ENCODE results near the gene SPX.

Gene SPX

GRCh38 chr12:21538061-21538653 is 12.1 kb downstream of the SPX start:
- no peak for DNase-seq (ENCODE audit: low spot score)

- DNase-seq (ENCODE audit: low spot score), result no peak
Measured at GRCh38 chr12:21539797-21540196, 13.7 kb downstream of the SPX start.

GRCh38 chr12:21541773-21542172 is 15.7 kb downstream of the SPX start:
- no peak for DNase-seq (ENCODE audit: low spot score)

DNA sequence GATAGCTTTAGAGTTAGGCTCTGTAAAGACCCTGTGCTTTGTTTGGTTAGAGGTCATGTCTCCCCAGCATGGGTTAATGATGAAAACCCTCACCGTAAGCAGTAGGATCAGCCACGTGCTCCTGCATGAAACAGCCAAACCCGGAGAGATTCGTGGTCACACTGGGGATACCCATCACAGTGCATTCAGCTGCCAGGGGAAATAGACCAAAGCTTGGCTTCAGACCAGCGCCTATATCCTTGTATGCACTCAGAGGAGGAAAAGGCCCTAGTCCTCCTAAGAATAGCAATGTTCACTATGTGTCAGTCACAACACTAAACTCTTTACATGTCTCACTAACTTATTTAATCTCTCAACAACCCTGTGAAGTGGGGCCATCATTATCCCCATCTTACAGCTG is 16.3 kb downstream of the SPX start:
- no peak for DNase-seq (ENCODE audit: low spot score)

DNA sequence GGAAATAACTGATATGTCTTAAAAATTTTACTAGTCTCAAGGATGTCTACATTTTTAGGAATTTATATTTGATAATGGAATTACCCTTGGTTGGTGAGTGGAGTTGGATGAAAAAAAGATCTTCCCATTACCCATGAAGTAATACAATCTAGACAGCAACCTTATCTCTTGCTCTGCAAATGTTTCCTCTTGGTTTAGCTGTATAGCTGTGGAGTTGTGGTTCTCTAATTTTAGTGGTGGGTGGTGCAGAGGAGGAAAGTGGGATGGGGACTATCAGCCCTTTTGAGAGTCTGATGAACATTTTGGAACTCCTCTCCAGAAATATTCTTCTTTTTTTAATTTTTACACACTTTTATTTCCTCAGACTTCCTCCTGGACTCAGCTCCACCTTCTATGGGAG is 17.1 kb downstream of the SPX start:
- no peak for DNase-seq (ENCODE audit: low spot score)

- DNase-seq (ENCODE audit: low spot score), result no peak
Measured at GRCh38 chr12:21545557-21545956, 19.5 kb downstream of the SPX start.

GRCh38 chr12:21546716-21547115 is 20.6 kb downstream of the SPX start:
- DNase-seq (ENCODE audit: low spot score), result no peak

GRCh38 chr12:21547437-21547836 is 21.3 kb downstream of the SPX start:
- no peak for DNase-seq (ENCODE audit: low spot score)

DNA sequence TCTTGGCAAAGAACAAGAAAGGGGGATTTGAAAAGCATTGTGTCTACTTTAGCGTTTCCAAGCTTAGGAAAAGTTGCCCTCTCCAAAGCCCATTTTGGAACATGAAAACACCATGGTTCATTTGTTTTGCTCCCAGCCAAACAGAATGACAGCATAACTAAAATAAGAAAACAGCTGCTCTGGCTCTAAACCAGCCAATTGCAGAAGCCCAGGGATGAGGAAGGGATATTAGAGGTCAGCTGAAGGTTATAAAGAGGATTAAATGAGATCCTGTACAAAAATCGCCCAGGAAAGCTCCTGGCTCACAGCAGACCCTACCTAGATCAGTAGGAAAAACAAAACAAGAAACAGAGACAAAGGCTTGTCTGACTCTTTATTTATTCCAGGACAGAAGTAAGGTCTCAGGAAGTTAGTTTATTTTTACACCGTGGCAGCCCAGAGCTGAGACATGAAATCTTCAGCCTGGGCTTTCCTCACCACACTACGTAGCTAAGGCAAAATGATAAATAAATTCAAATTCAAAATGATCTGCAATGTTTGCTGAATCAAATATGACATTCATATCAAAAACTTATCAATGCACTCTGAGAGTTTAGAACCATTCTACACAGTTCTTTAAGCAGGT is 25.9 kb downstream of the SPX start:
- no peak for DNase-seq (ENCODE audit: low spot score)

DNA sequence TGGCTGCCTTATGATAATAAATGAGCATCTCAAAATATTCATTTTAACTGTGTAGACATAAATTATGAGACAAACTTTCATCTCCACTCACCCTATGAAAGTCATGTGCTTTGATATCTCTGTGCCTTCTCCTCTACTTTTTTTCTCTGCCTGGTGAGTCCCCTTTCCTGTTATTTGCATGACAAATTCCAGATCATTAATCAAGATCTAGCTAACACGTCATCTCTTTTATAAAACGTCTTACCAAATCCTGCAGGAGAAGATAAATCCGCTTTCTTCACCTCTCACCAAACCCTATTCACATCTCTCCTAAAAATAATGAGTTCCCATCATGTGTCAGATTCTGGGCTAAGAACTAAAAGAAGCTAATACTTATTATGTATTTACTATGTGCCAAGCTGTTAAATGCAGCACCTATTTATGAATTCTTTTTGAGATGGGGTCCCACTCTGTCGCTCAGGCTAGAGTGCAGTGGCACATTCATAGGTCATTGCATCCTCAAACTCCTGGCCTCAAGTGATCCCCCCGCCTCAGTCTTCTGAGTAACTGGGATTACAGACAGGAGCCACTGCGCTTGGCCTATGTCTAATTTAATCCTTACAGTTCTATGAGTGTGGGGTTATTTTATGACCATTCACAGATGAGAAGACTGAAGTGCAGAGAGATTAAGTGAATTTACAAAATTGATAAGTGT is 26.7 kb downstream of the SPX start:
- no peak for DNase-seq (ENCODE audit: low spot score)

DNA sequence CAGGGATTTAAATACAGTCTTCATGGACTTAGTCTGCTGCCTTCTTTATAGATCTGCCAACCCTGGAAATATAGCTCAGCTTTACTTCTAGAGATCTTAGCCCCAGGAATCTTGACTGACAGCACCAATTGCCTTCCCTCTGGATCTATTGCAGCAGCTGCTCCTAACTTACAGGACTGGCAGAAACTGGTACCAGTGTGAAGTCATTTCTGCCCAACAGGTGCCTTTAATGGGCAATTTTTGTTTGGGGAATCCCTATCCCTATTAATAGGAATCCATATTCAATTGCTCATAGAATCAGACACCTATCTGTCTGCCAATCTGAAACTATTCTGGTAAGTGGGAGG is 27.2 kb downstream of the SPX start:
- no peak for DNase-seq (ENCODE audit: low spot score)

DNA sequence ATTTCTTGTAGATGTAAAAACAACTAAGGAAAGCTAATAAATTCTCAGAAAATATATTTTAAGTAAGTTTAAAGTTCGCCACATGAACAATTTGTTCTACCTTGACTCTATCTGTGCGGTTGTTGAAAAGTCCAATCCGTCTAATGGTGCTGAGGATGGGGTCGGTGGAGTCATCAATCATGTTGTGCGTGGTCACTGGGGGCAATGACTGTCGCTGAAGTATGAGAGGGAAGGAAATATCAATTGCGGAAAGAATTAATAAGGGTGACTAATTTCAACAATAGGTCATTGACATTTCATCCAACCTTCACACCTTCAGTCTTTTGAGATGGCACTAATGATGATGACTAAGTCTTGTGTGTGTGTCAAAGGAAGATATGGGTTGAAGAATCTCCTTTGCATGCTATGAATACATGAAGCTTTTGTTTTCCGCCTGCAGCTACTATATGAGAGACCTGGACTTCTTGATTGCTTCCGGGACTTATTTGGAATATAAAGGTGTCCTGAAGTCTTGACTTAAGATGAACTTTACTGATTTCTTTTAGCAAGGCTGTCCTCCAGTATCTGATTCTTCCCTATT is 32.1 kb downstream of the SPX start:
- no peak for DNase-seq (ENCODE audit: low spot score)

DNA sequence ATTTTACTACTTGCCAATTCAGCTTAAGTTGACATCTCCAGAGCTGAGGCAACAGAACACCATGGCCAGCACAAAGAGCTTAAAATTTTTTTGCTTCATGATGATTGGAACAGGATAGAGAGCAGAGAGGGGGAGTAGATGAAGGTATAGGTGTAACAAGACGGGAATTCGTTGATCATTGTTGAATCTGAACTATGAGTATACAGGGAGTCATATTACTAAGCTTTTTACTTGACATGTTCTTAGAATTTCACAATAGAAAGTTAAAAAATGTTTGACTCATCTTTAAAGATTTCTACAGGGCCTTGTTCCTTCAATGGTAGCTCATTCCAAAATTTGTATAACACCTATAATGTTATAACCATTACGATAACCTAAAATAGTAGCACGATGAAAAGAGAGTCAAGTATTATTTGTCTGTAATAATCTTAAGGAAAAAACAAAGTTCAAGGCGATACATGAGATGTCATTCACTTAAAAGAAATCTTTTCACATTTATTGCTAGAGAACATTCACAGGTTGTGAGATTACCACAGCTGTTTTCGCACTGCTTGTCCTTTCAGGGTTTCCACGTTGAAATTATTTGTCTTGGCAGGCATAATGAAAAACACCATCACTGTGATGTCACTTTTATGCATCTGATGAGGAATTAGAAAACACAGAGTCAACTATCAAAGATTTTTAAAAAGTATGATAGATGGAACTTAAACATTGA is 33.9 kb downstream of the SPX start:
- no peak for DNase-seq (ENCODE audit: low spot score)

DNA sequence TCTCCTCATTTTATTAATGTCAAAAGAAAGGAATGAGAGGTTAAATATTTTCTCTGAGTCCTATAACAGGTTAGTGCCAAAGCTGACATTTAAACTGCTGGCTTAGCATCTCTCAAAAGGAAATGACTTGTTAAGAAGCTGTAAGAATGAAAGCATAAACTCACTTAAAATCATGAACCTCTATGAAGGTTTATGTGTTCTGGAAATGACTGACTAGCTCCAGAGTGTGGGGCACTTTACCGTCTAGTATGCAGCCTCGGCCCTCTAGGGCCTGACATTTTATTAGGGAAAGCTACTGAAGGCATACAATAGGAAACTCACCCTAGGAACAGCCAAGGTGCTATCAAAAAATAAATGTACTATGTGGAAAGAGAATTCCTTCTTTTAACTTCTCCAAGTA is 35.1 kb downstream of the SPX start:
- DNase-seq (ENCODE audit: low spot score), result no peak

- no peak for DNase-seq (ENCODE audit: low spot score)
Measured at GRCh38 chr12:21562859-21563258, 36.8 kb downstream of the SPX start.

- no peak for DNase-seq (ENCODE audit: low spot score)
Measured at GRCh38 chr12:21566223-21566906, 40.3 kb downstream of the SPX start.

GRCh38 chr12:21566907-21567394 is 40.9 kb downstream of the SPX start:
- DNase-seq (ENCODE audit: low spot score), result no peak

- no peak for DNase-seq (ENCODE audit: low spot score)
Measured at GRCh38 chr12:21568115-21568514, 42.0 kb downstream of the SPX start.

- no peak for DNase-seq (ENCODE audit: low spot score)
Measured at GRCh38 chr12:21571046-21571445, 45.0 kb downstream of the SPX start.

DNA sequence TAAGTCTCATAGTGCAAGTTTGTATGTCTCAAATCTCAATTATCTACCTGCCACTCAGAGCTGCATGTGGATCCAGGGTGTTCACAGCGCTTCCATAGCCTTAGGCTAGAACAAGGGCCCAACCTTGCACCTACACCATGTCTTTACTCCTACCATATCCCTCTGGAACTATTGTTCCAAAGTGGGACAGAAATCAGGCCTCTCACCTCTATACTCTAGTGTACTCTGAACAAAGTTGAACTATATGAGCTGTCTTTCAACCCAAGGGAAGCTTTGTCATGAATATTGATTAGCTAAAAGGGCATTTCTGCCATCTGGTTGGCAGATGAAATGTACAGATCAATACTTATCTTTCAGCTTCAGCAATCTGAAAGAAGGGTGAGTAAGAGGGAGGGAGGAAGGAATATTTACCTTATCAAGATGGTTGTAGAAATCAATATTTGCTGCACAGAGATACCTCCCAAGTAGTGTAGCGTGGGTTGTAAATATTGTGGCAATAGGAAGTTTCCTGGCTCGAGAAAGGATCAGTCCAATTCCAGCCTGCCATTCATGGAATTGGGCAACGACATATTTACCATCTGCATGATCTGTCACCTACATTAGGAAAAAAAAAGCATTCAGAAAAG is 47.8 kb downstream of the SPX start:
- DNase-seq (ENCODE audit: low spot score), result no peak

DNA sequence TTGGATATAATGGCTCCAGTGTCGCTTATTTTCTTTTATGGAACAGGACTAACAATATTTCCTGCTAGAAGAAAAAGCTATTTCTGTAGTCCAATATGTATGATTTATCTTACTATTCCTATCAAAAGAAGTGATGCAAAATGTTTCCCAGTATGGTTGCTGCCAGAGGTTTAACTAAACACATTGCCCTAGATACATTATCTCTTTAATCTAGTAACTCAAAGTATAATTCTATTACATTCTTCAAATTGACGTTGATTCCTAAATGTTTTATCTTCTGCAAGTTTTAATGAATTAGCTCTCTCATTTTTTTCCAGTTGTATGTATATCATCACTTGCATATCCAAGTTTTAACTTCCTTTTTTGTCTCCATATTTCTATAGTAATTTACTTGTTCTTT is 50.3 kb downstream of the SPX start:
- DNase-seq (ENCODE audit: low spot score), result peak; percentile 88
